IPS-15b (cell line): ENCODE data around the gene SMC1B.
"Not testable (repeated sequence)": the region's sequence is repeated elsewhere in the genome, so short reads cannot be mapped to it uniquely, and the experiment has no call there.

Experiments
- H3K27me3 ChIP-seq: one replicate; pipeline ENCODE4 v1.6.1; 2013; ENCODE audit warnings: low read length; ENCODE audit not compliant: control insufficient read depth, insufficient read depth
- H3K36me3 ChIP-seq: one replicate; pipeline ENCODE4 v1.6.1; 2013; ENCODE audit warnings: low read length; ENCODE audit not compliant: control insufficient read depth, insufficient read depth
- H3K4me1 ChIP-seq: one replicate; pipeline ENCODE4 v1.6.1; 2013; ENCODE audit warnings: mild to moderate bottlenecking, low read length; ENCODE audit not compliant: control insufficient read depth, insufficient read depth
- H3K4me3 ChIP-seq: one replicate; pipeline ENCODE4 v1.5.1; 2013; ENCODE audit warnings: low read depth, low read length
- H3K9ac ChIP-seq: one replicate; pipeline ENCODE4 v1.6.1; 2013; ENCODE audit warnings: low read depth, mild to moderate bottlenecking, low read length
- H3K9me3 ChIP-seq: one replicate; pipeline ENCODE4 v1.6.1; 2013; ENCODE audit warnings: mild to moderate bottlenecking, low read length; ENCODE audit not compliant: control insufficient read depth, insufficient read depth

SMC1B gene

GRCh38 chr22:45336971-45337431, 76.4 kb downstream of the SMC1B start:
- Histone ChIP-seq H3K4me3 (no peak overlapping the region), H3K36me3 (peaks cover 4% of the 10 kb centered on the region)

GRCh38 chr22:45335854-45336522, 77.4 kb downstream of the SMC1B start:
- H3K9ac ChIP-seq = no peak overlapping the region
- H3K4me3 ChIP-seq = no peak overlapping the region
- peaks cover 8% of the 10 kb centered on the region for H3K36me3 ChIP-seq

More at GRCh38 chr22:45336971-45337431, 76.4 kb downstream of the SMC1B start:
- Histone ChIP-seq H3K9ac (no peak overlapping the region), H3K4me1 (no peaks in the 10 kb centered on the region), H3K27me3 (no peaks in the 10 kb centered on the region), H3K9me3 (no peaks in the 10 kb centered on the region)

GRCh38 chr22:45335021-45335818, 78.2 kb downstream of the SMC1B start:
- H3K9ac ChIP-seq = no peak overlapping the region
- H3K9me3 ChIP-seq = no peaks in the 10 kb centered on the region
- no peaks in the 10 kb centered on the region for H3K27me3 ChIP-seq
- H3K4me3 ChIP-seq = no peak overlapping the region
- peaks cover 7% of the 10 kb centered on the region for H3K36me3 ChIP-seq
- no peaks in the 10 kb centered on the region for H3K4me1 ChIP-seq

More at GRCh38 chr22:45335854-45336522, 77.4 kb downstream of the SMC1B start:
- Histone ChIP-seq H3K9me3 (no peaks in the 10 kb centered on the region), H3K27me3 (no peaks in the 10 kb centered on the region), H3K4me1 (no peaks in the 10 kb centered on the region)

GRCh38 chr22:45334528-45334927, 78.9 kb downstream of the SMC1B start:
- H3K9ac ChIP-seq = no peak overlapping the region
- H3K4me1 ChIP-seq = no peaks in the 10 kb centered on the region
- H3K36me3 ChIP-seq = peaks cover 8% of the 10 kb centered on the region

GRCh38 chr22:45334068-45334467, 79.3 kb downstream of the SMC1B start:
- Histone ChIP-seq H3K27me3 (no peaks in the 10 kb centered on the region), H3K36me3 (peaks cover 9% of the 10 kb centered on the region)

More at GRCh38 chr22:45334528-45334927, 78.9 kb downstream of the SMC1B start:
- no peaks in the 10 kb centered on the region for H3K9me3 ChIP-seq
- no peak overlapping the region for H3K4me3 ChIP-seq
- no peaks in the 10 kb centered on the region for H3K27me3 ChIP-seq

GRCh38 chr22:45332001-45332400, 81.4 kb downstream of the SMC1B start:
- no peaks in the 10 kb centered on the region for H3K4me1 ChIP-seq
- no peaks in the 10 kb centered on the region for H3K9me3 ChIP-seq
- H3K36me3 ChIP-seq = peaks cover 18% of the 10 kb centered on the region
- H3K27me3 ChIP-seq = no peaks in the 10 kb centered on the region
- no peak overlapping the region for H3K4me3 ChIP-seq
- no peak overlapping the region for H3K9ac ChIP-seq

More at GRCh38 chr22:45334068-45334467, 79.3 kb downstream of the SMC1B start:
- Histone ChIP-seq H3K4me3 (no peak overlapping the region), H3K9ac (no peak overlapping the region), H3K9me3 (no peaks in the 10 kb centered on the region), H3K4me1 (no peaks in the 10 kb centered on the region)

- H3K4me3 ChIP-seq = no peak overlapping the region
- H3K27me3 ChIP-seq = no peaks in the 10 kb centered on the region
- H3K36me3 ChIP-seq = peaks cover 19% of the 10 kb centered on the region
These were observed 81.9 kb downstream of the SMC1B start for GRCh38 chr22:45331486-45331885.

GRCh38 chr22:45330548-45330947, 82.9 kb downstream of the SMC1B start:
- no peak overlapping the region for H3K9ac ChIP-seq
- no peak overlapping the region for H3K4me3 ChIP-seq
- peaks cover 19% of the 10 kb centered on the region for H3K36me3 ChIP-seq
- H3K4me1 ChIP-seq = no peaks in the 10 kb centered on the region
- no peaks in the 10 kb centered on the region for H3K27me3 ChIP-seq
- H3K9me3 ChIP-seq = no peaks in the 10 kb centered on the region

More at GRCh38 chr22:45331486-45331885, 81.9 kb downstream of the SMC1B start:
- Histone ChIP-seq H3K9me3 (no peaks in the 10 kb centered on the region), H3K9ac (no peak overlapping the region), H3K4me1 (no peaks in the 10 kb centered on the region)

GRCh38 chr22:45329530-45329936, 83.9 kb downstream of the SMC1B start:
- H3K27me3 ChIP-seq = no peaks in the 10 kb centered on the region
- no peak overlapping the region for H3K9ac ChIP-seq
- H3K36me3 ChIP-seq = peaks cover 21% of the 10 kb centered on the region
- H3K4me1 ChIP-seq = no peaks in the 10 kb centered on the region
- no peaks in the 10 kb centered on the region for H3K9me3 ChIP-seq
- no peak overlapping the region for H3K4me3 ChIP-seq

GRCh38 chr22:45328822-45329529, 84.4 kb downstream of the SMC1B start:
- Histone ChIP-seq H3K4me1 (no peaks in the 10 kb centered on the region), H3K9me3 (no peaks in the 10 kb centered on the region), H3K4me3 (no peak overlapping the region), H3K36me3 (peaks cover 21% of the 10 kb centered on the region), H3K9ac (no peak overlapping the region), H3K27me3 (no peaks in the 10 kb centered on the region)

- not testable (repeated sequence) for H3K4me3 ChIP-seq, H3K9ac ChIP-seq, H3K9me3 ChIP-seq, H3K27me3 ChIP-seq, H3K4me1 ChIP-seq
- peaks cover 21% of the 10 kb centered on the region for H3K36me3 ChIP-seq
These were observed 85.1 kb downstream of the SMC1B start for GRCh38 chr22:45328261-45328660.
